Stimulated activated CD4-positive, alpha-beta T cell treated with anti-CD3 and anti-CD28 coated beads, Interleukin-4, amount 100 ng/mL, for 4 hours (primary cell): ENCODE measurements around the gene ABHD3.
"Not testable (repeated sequence)": the region's sequence is repeated elsewhere in the genome, so short reads cannot be mapped to it uniquely, and the experiment has no call there.

Source experiments
- DNase-seq, 2 experiments: peaks; one replicate each; pipeline ENCODE4 v3.0.0-alpha.2; 2020

The ABHD3 gene

GRCh38 chr18:21704603-21705364 is at the start of gene ABHD3:
ABHD3 (minus strand) TSS chr18:21704774; CDS start chr18:21704665, 109 bp downstream.
- peak; percentile 87 to 89 for DNase-seq

DNA sequence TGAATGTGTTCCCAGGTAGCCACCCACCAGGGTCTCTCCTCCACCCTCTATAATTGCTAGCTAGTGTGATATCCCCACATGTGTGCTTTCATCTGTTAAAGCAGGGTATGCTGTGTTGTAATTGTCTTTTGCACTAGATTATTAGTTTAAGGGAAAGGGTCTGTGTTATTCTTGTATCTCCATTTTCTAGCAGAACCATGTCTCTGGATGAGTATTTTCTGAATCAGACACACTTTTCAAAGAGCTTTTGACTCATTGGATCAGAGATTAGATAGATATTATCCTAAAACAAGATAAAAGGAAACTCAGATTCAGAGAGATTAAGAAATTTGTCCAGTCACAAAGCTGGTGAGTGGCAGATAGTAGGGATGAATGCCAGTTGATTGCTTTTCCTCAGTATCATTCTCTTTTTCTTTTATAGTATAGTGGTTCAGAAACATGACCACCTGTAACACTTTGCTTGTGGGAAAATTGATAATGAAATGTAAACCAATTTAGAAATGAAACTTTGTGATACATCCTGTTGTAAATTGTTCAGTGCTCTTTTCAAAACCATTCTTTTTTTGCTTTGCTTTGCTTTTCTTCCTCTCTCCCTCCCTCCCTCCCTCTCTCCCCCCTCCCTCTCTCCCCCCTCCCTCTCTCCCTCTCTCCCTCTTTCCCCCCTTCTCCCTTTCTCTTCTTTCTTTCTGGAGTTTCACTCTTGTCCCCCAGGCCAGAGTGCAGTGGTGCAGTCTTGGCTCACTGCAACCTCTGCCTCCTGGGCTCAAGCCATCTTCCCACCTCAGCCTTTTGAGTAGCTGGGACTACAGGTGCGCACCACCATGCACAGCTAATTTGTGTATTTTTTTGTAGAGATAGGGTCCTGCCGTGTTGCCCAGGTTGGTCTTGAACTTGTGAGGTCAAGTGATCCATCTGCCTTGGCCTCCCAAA is 43.5 kb upstream of the ABHD3 start:
- no peak for DNase-seq

GRCh38 chr18:21747268-21747667 is 42.7 kb upstream of the ABHD3 start:
- no peak for DNase-seq

GRCh38 chr18:21745231-21745630 is 40.7 kb upstream of the ABHD3 start:
- DNase-seq = no peak

DNA sequence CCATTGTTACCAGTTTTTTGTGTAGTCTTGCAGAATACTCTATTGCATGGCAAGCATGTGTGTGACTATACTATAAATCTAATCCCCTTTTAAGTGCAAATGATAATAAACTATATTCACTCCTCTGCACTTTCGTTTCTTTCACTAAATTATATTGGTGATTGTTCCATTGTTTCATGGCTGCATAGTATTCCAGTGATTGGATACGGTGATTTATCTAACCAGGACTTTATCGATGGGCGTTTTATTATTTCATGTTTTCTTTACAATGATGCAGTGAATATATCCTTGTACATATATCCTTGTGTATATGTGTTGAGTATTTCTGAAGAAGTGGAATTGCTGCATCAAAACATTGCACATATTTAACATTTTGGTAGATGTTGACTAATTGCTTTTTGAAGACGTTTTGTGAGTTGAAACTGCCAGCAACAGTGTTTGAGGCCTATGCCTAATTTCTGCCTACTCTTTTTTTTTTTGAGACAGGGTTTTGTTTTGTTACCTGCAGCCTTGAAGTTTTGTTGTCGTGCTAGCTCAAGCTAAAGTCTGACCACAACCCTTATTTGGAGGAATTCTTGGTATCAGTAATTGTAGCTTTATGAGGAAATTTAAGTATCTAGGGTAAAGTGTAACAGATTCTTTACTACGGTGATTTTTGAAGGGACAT is 38.7 kb upstream of the ABHD3 start:
- DNase-seq = no peak

- DNase-seq = no peak
Observed at GRCh38 chr18:21742315-21742687, 37.7 kb upstream of the ABHD3 start.

- peak; percentile 19 to 28 for DNase-seq
Observed at GRCh38 chr18:21741562-21742314, 37.2 kb upstream of the ABHD3 start.

- DNase-seq = no peak
Observed at GRCh38 chr18:21741312-21741561, 36.7 kb upstream of the ABHD3 start.

DNA sequence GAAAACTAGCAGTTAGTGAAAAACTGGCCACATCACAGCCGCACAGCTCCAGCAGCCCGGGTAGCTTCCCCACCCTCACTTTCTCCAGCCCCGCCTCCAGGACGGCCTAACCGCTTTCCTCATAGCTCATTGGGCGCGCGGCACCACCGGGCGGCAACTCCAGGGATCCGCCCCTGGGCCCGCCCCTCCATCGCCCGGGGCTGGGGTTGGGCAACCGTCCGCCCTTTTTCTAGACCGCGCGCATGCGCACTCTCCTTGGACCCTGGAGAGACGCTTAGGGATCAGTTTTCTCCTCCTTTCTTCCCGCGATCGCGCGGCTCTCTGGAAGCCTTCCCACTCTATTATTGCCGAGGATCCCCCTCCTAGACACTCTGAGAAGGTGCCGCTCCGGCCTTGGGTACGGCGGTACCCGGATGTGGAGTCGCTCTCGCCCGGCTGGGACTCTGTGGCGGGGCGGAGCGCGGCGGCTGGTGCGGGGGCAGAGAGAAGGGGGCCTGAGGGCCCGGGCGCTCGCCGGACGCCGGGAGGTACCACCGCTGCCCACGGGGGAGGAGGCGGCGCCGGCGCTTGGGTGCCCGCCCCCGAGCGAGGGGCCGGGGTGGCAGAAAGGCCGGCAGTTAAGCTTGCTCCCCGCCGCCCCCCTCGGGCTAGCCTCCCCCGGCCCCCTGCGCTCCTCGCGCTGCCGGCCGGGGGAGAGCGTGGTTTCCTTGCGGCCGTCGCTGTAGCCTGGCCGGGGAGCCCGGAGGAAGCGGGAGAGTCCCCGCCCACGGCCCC is 36.2 kb upstream of the ABHD3 start, which contains the start of gene MIB1:
MIB1 (plus strand) TSS at position 255 of the 774 bp plus-strand sequence. CDS start 792 bp downstream, outside the sequence.
- peak; percentile 97 to 99 for DNase-seq

DNA sequence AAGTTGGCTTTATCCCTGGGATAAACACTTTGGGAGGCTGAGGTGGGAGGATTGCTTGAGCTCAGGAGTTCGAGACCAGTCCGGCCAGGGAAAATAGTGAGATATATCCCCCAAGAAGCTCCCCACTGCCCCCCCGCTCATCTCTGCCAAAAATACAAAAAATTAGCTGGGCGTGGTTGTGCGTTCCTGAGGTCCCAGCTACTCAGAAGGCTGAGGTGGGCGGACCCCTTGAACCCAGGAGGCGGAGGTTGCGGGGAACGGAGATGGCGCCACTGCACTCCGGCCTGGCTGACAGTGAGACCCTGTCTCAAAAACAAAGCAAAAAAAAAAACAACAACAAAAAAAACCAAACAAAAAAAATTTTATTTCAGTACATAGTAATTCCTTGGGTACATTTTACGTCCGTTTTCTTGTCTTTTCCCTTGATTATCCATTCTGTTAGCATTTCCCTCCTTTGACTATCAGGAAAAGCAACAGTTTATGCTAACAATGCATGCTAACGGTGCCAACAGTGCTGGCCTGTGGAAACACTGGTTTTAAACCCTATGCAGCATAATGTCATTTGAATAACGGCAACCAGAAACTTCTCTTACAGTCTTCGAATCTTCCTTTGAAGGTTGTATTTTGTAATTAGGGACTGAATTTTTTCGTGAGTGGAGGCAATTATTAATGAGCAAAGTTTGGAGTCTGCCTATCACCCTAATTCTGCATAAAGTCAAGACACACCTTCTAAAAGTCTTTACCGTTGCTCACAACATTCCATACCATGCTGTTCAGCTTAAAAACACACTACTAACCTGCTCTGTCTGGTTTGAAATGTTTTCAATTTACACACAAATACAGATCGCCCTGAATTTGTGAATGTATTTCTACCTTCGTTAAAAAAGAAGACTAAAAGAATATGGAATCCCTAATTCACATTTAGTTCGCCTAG is 35.3 kb upstream of the ABHD3 start:
- DNase-seq = no peak

GRCh38 chr18:21736926-21737325 is 32.4 kb upstream of the ABHD3 start:
- DNase-seq = not testable (repeated sequence)

- DNase-seq = peak; percentile 16 to 31
Observed at GRCh38 chr18:21735452-21736015, 31.0 kb upstream of the ABHD3 start.

GRCh38 chr18:21733011-21733410 is 28.4 kb upstream of the ABHD3 start:
- DNase-seq = no peak

GRCh38 chr18:21727702-21728101 is 23.1 kb upstream of the ABHD3 start:
- DNase-seq = no peak

GRCh38 chr18:21725201-21725600 is 20.6 kb upstream of the ABHD3 start:
- DNase-seq = no peak

DNA sequence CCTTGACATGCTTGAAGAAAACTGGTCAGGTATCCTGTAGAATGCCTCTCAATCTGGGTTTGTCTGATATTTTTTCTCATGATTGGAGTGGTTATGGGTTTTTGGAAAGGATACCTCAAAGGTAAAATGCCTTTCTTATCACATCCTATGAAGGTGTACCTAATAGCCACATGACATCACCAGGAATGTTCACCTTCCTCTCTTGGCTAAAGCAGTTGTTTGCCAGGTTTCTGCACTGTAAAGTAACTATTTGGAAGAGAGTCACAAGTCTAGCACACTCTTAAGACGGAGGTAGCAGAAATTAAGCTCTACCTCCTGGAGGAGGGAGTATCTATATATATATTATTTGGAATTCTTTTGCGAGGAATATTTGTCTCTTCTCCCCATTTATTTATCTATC is 18.1 kb upstream of the ABHD3 start:
- no peak for DNase-seq

GRCh38 chr18:21714474-21714873 is 9.9 kb upstream of the ABHD3 start:
- no peak for DNase-seq

- DNase-seq = not testable (repeated sequence)
Observed at GRCh38 chr18:21707130-21707529, 2.6 kb upstream of the ABHD3 start.

DNA sequence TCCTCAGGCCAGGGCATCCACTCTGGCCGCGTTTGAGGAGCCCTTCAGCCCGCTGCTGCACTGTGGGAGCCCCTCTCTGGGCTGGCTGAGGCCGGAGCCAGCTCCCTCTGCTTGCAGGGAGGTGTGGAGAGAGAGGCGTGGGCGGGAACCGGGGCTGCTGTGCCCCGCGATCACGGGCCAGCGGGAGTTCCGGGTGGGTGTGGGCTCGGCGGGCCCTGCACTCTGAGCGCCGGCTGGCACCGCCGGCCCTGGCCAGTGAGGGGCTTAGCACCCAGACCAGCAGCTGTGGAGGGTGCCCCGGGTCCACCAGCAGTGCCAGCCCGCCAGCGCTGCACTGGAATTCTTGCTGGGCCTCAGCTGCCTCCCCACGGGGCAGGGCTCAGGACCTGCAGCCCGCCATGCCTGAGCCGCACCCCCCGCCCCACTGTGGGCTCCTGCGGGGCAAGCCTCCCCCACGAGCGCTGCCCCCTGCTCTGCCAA is 1.9 kb upstream of the ABHD3 start:
- DNase-seq = no peak

- DNase-seq = peak in 1 of 2 experiments; percentile 5
Observed at GRCh38 chr18:21703241-21703820, 1.2 kb downstream of the ABHD3 start.
